HEK293 (cell line): ENCODE data around the gene RGS14.

Experiments
- ZNF18 ChIP-seq: fragments of 450-650 bp; formaldehyde crosslinking; IDR thresholded peaks from 2 replicates; pipeline ENCODE4 v1.5.1; 2016; ENCODE audit warnings: missing biosample characterization, missing genetic modification characterization
- TF ChIP-seq, protein P1 (sequence below): fragments of 450-650 bp; formaldehyde crosslinking; IDR thresholded peaks from 2 replicates; pipeline ENCODE4 v1.5.1; 2016; ENCODE audit warnings: missing biosample characterization, missing genetic modification characterization

- TF ChIP-seq ZNF18 (tag by site-specific recombination), result no peak
- TF ChIP-seq, protein P1, sequence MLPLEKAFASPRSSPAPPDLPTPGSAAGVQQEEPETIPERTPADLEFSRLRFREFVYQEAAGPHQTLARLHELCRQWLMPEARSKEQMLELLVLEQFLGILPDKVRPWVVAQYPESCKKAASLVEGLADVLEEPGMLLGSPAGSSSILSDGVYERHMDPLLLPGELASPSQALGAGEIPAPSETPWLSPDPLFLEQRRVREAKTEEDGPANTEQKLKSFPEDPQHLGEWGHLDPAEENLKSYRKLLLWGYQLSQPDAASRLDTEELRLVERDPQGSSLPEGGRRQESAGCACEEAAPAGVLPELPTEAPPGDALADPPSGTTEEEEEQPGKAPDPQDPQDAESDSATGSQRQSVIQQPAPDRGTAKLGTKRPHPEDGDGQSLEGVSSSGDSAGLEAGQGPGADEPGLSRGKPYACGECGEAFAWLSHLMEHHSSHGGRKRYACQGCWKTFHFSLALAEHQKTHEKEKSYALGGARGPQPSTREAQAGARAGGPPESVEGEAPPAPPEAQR (tag by site-specific recombination), result no peak
Measured at GRCh38 chr5:177314376-177315342, 43.1 kb upstream of the RGS14 start.
